NB4 (cell line): ENCODE results near the gene MLANA.
A peak's percentile ranks its signal among the peaks of the same experiment; 100 is the strongest.

Experiments
- DNase-seq: peaks from one replicate; pipeline ENCODE4 v3.0.0; 2010; ENCODE audit warnings: low read depth
- H3K4me3 ChIP-seq: one replicate; pipeline ENCODE4 v1.5.1; 2011; ENCODE audit warnings: mild to moderate bottlenecking, low read depth, low read length, moderate library complexity
- MAX ChIP-seq: IDR thresholded peaks from 2 replicates; pipeline ENCODE4 v1.6.1; 2011; ENCODE audit warnings: low read depth, low read length
- MYC ChIP-seq: IDR thresholded peaks from 2 replicates; pipeline ENCODE4 v1.6.1; 2011; ENCODE audit warnings: low read depth, low read length
- POLR2A ChIP-seq: IDR thresholded peaks from 2 replicates; pipeline ENCODE4 v1.6.1; 2011; ENCODE audit warnings: mild to moderate bottlenecking; ENCODE audit not compliant: insufficient read length; ENCODE audit errors: extremely low read depth
- TF ChIP-seq, protein P1 (sequence below): IDR thresholded peaks from one replicate; pipeline ENCODE4 v1.5.1; 2012; ENCODE audit warnings: low read depth, low read length

Gene MLANA

GRCh38 chr9:5886114-5886939, 4.4 kb upstream of the MLANA start:
- DNase-seq: peak; percentile 89
- TF ChIP-seq POLR2A: no peak
- TF ChIP-seq MYC: peak; percentile 63
- peak; percentile 86 for TF ChIP-seq MAX
- TF ChIP-seq, protein P1, sequence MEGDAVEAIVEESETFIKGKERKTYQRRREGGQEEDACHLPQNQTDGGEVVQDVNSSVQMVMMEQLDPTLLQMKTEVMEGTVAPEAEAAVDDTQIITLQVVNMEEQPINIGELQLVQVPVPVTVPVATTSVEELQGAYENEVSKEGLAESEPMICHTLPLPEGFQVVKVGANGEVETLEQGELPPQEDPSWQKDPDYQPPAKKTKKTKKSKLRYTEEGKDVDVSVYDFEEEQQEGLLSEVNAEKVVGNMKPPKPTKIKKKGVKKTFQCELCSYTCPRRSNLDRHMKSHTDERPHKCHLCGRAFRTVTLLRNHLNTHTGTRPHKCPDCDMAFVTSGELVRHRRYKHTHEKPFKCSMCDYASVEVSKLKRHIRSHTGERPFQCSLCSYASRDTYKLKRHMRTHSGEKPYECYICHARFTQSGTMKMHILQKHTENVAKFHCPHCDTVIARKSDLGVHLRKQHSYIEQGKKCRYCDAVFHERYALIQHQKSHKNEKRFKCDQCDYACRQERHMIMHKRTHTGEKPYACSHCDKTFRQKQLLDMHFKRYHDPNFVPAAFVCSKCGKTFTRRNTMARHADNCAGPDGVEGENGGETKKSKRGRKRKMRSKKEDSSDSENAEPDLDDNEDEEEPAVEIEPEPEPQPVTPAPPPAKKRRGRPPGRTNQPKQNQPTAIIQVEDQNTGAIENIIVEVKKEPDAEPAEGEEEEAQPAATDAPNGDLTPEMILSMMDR: peak; percentile 100
- no peak overlapping the region for H3K4me3 ChIP-seq

- H3K4me3 ChIP-seq: no peak overlapping the region
- TF ChIP-seq, protein P1: no peak
- DNase-seq: no peak
These were observed 1.9 kb downstream of the MLANA start for GRCh38 chr9:5892456-5893133.

DNA sequence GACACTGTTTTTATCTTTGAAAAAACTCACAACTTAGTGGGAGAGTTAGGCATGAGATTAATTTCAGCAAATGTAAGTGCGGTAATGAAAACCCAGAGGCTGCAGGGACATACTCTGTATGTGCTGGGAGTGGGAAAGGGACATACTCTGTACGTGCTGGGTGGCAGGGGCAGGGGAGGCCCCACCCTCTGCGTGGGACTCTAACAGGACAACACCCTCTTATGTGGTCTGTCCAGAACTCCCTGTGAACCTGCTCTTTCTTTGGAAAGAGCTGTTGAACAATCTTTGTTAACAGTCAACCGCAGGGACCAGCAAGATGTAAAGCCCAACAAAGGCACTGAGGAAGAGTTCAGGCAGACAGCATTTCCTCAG, 2.4 kb downstream of the MLANA start:
- H3K4me3 ChIP-seq: no peak overlapping the region
- TF ChIP-seq, protein P1: no peak
- no peak for TF ChIP-seq MAX
- no peak for TF ChIP-seq MYC
- no peak for TF ChIP-seq POLR2A
- no peak for DNase-seq

- no peak overlapping the region for H3K4me3 ChIP-seq
- DNase-seq: no peak
- TF ChIP-seq MYC (no peak), POLR2A (no peak), MAX (no peak)
- TF ChIP-seq, protein P1: no peak
These were observed 3.0 kb downstream of the MLANA start for GRCh38 chr9:5893591-5894236.

DNA sequence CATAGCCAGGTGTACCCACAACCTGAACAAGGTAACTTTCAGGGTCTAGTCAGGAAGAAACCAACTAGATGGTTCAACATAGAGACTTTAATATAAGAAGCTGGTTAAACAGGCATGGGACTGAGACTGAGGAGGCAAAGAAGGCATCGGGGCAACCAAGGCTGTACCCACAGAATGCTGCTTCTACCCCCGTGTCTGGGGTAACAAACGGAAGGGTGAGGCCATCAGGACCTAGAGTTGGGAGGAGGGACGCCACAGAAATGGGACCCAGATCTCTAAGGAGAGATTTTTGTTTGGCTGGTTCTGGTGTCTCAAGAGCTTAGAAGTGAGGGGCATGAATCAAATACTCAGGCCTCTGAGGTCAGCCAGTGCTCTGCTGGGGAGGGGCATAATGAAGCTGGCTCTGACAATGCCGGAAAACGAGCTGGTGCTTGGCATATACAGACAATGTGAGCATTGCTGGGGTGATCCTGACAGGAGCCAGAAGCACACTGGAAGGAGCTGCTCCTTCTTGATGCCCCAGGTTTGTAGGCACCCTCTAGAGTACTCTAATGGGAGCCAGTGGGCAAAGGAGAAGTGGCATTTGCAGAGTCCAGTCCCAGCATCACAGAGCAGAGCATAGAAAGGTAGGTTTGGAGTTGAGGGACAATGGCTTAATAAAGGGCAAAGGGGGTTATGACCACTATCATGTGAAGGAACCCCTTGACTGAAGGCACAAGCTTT, 3.7 kb downstream of the MLANA start:
- no peak for DNase-seq

More for the DNA sequence above, 3.7 kb downstream of the MLANA start:
- no peak overlapping the region for H3K4me3 ChIP-seq
- TF ChIP-seq MAX: no peak
